HG03064 (cell line): ENCODE data around the gene MRPL30.
"Not testable (repeated sequence)": the region's sequence is repeated elsewhere in the genome, so short reads cannot be mapped to it uniquely, and the experiment has no call there.

Experiments
- ATAC-seq: cut with Tn5 transposase; IDR thresholded peaks from one replicate; pipeline ENCODE4 v1.9.1; 2021; ENCODE audit warnings: low read depth; ENCODE audit not compliant: unreplicated experiment

The MRPL30 gene

GRCh38 chr2:99180755-99181623 lies at the start of gene MRPL30, which contains the start of gene MITD1:
MRPL30 (plus strand) TSS chr2:99181184; CDS start chr2:99186204, 5,020 bp downstream.
MITD1 (minus strand) TSS chr2:99181058; CDS start chr2:99180981, 77 bp downstream.
- peak; percentile 85 for ATAC-seq

- not testable (repeated sequence) for ATAC-seq
Observed at GRCh38 chr2:99135044-99135556, 45.9 kb upstream of the MRPL30 start.

- ATAC-seq = no peak
Observed at GRCh38 chr2:99139003-99139402, 42.0 kb upstream of the MRPL30 start.

GRCh38 chr2:99140056-99140859 lies 40.7 kb upstream of the MRPL30 start:
- no peak for ATAC-seq

- peak; percentile 29 for ATAC-seq
Observed at GRCh38 chr2:99140860-99141109, 40.2 kb upstream of the MRPL30 start.

GRCh38 chr2:99141110-99142108 lies 39.6 kb upstream of the MRPL30 start, which contains the start of gene C2orf15:
C2orf15 (plus strand) TSS chr2:99141707; CDS start chr2:99150559, 8,852 bp downstream.
- peak; percentile 88 for ATAC-seq

- ATAC-seq = no peak
Observed at GRCh38 chr2:99150706-99151105, 30.3 kb upstream of the MRPL30 start.

GRCh38 chr2:99152199-99152895 lies 28.6 kb upstream of the MRPL30 start:
- no peak for ATAC-seq

- no peak for ATAC-seq
Observed at GRCh38 chr2:99153921-99154604, 26.9 kb upstream of the MRPL30 start.

GRCh38 chr2:99154643-99155536 lies 26.1 kb upstream of the MRPL30 start, which contains the start of the genes LIPT1 and TSGA10:
LIPT1 (plus strand) TSS chr2:99154967; CDS start chr2:99161958, 6,991 bp downstream.
TSGA10 (minus strand) TSS chr2:99154942; CDS start chr2:99109439, 45,503 bp downstream.
- ATAC-seq = peak; percentile 91

- ATAC-seq = no peak
Observed at GRCh38 chr2:99156891-99157290, 24.1 kb upstream of the MRPL30 start.

GRCh38 chr2:99158599-99158998 lies 22.4 kb upstream of the MRPL30 start:
- no peak for ATAC-seq

GRCh38 chr2:99159594-99159993 lies 21.4 kb upstream of the MRPL30 start:
- no peak for ATAC-seq

GRCh38 chr2:99166218-99166617 lies 14.8 kb upstream of the MRPL30 start:
- no peak for ATAC-seq

- ATAC-seq = no peak
Observed at GRCh38 chr2:99169534-99169933, 11.4 kb upstream of the MRPL30 start.

- no peak for ATAC-seq
Observed at GRCh38 chr2:99171377-99172140, 9.4 kb upstream of the MRPL30 start.

GRCh38 chr2:99181624-99182000 lies 628 bp downstream of the MRPL30 start:
- no peak for ATAC-seq
